GM18499 (cell line): Measurements from ENCODE around the gene PCSK5.
"Not testable (repeated sequence)": the region's sequence is repeated elsewhere in the genome, so short reads cannot be mapped to it uniquely, and the experiment has no call there.

Source experiments
- ATAC-seq: cut with Tn5 transposase; IDR thresholded peaks from one replicate; pipeline ENCODE4 v1.9.1; 2021; ENCODE audit warnings: moderate number of reproducible peaks; ENCODE audit not compliant: insufficient read depth, unreplicated experiment

PCSK5 gene

GRCh38 chr9:75890472-75891276 is at the start of gene PCSK5:
PCSK5 (plus strand) TSS chr9:75890673; CDS start chr9:75891182, 509 bp downstream.
- ATAC-seq: no peak

- ATAC-seq: no peak
Observed at GRCh38 chr9:75844321-75844720, 46.2 kb upstream of the PCSK5 start.

- no peak for ATAC-seq
Observed at GRCh38 chr9:75845806-75846205, 44.7 kb upstream of the PCSK5 start.

GRCh38 chr9:75847085-75847484 is 43.4 kb upstream of the PCSK5 start:
- ATAC-seq: no peak

- ATAC-seq: no peak
Observed at GRCh38 chr9:75850459-75851200, 39.8 kb upstream of the PCSK5 start.

GRCh38 chr9:75851917-75852316 is 38.6 kb upstream of the PCSK5 start:
- ATAC-seq: no peak

- ATAC-seq: no peak
Observed at GRCh38 chr9:75852746-75853145, 37.7 kb upstream of the PCSK5 start.

GRCh38 chr9:75855509-75855908 is 35.0 kb upstream of the PCSK5 start:
- no peak for ATAC-seq

GRCh38 chr9:75858497-75859092 is 31.9 kb upstream of the PCSK5 start:
- ATAC-seq: peak; percentile 62

GRCh38 chr9:75864266-75864665 is 26.2 kb upstream of the PCSK5 start:
- no peak for ATAC-seq

GRCh38 chr9:75866273-75866871 is 24.1 kb upstream of the PCSK5 start:
- ATAC-seq: no peak

GRCh38 chr9:75868526-75868925 is 21.9 kb upstream of the PCSK5 start:
- not testable (repeated sequence) for ATAC-seq

GRCh38 chr9:75869236-75869635 is 21.2 kb upstream of the PCSK5 start:
- no peak for ATAC-seq

GRCh38 chr9:75870450-75870849 is 20.0 kb upstream of the PCSK5 start:
- ATAC-seq: no peak

GRCh38 chr9:75871624-75872023 is 18.8 kb upstream of the PCSK5 start:
- ATAC-seq: no peak

GRCh38 chr9:75873712-75874111 is 16.8 kb upstream of the PCSK5 start:
- no peak for ATAC-seq

- ATAC-seq: no peak
Observed at GRCh38 chr9:75876999-75877640, 13.4 kb upstream of the PCSK5 start.

GRCh38 chr9:75878488-75878860 is 12.0 kb upstream of the PCSK5 start:
- ATAC-seq: no peak

GRCh38 chr9:75880618-75881017 is 9.9 kb upstream of the PCSK5 start:
- no peak for ATAC-seq

- no peak for ATAC-seq
Observed at GRCh38 chr9:75881761-75882160, 8.7 kb upstream of the PCSK5 start.
